Hematopoietic multipotent progenitor cell treated with erythropoietin and hydrocortisone succinate and interleukin-3 and kit ligand, for 15 days (in vitro differentiated cells): Measurements from ENCODE around the gene C2CD2L.
A peak's percentile ranks its signal among the peaks of the same experiment; 100 is the strongest.
"Not testable (repeated sequence)": the region's sequence is repeated elsewhere in the genome, so short reads cannot be mapped to it uniquely, and the experiment has no call there.

Source experiments
- DNase-seq: peaks from one replicate; pipeline ENCODE4 v3.0.0-alpha.2; 2015; ENCODE audit warnings: low spot score

The C2CD2L gene

DNA sequence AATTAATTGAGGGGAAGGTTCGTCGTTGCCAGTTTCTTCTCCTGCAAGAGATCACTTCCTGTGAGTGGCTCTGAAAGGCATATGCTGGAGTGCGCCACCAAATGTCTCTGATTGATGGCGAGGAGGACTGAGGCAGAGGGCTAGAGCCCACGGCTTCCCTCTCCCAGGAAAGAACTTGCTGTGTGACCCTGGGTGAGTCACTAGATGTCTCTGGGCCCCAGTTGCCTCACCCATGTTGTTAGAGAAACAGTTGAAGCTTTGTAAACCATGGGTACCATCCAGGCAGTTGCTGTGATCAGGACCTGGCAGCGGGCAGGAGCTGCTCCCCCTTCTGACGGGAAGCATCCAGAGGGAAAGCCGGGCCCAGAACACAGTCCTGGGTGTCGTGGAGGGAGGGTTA is 44.9 kb downstream of the C2CD2L start:
- no peak for DNase-seq

GRCh38 chr11:119152604-119153003 is 45.5 kb downstream of the C2CD2L start:
- no peak for DNase-seq

DNA sequence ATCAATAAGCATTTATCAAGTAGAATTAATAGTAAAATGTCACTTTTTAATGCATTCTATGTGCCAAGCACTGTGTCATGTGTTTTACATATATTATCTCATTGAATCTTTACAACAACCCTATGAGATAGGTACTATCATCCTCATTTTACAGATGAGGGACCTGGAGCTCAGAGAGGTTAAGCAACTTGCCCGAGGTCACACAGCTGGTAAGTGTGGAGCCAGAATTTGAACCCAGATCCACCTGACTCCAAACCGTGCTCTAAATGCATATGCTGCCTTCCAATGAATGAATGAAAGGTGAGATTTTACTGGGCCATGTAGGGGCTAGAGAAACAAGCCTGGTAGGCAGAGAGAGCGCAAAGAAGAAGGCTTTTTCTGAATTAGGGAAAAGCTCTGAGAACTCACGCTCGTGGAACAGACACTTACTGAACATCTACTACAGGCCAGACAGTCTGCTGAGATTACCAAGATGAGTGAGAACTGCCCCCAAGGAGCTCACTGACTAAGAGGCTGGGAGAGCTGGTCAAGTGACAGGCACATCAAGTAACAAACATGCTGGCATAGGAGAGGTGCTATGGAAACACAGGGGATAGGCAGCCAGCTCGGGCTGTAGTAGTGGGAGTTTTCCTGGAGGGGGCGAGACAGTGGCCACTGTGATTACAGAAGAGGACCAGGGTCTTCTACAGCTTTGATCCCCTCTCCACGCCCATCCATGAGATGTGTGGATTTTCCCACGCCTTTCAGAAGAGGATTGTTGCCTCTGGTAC is 46.1 kb downstream of the C2CD2L start:
- DNase-seq = no peak

GRCh38 chr11:119154178-119154577 is 47.0 kb downstream of the C2CD2L start:
- no peak for DNase-seq

DNA sequence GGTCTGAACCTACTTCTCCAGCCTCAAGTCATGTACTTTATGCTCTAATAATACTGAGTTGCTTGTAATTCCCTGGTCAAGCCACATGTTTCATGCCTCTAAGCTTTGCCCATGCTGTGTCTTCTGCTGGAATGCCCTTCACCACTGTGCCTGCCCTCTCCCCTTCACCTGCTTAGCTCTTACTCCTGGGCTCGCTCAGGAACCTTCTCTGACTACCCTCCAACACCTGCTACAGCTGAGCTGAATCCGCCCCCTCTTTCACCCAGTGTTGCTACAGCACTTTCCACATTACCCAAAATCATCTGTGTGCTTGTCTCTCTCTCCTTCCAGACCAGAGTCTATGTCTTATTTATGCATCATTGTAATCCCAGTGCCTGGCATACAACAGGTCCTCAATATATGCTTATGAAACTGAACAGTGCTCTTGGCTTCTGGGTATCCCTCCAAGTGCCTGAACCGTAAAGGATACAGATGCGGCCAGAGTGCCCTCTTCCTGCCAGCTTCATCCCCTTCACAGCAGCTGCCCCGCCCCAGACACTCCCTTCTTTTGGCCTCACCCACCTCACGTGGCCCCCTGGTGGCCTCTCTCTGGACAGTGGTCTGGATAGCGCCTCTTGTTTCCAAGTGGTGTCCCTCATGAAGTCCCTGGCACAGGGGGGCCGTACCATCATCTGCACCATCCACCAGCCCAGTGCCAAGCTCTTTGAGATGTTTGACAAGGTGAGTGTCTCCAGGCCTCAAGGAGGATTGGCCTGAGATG is 48.8 kb downstream of the C2CD2L start:
- DNase-seq = peak; percentile 44

- DNase-seq = no peak
These were observed 49.4 kb downstream of the C2CD2L start for GRCh38 chr11:119156496-119156895.

GRCh38 chr11:119157063-119157462 is 49.9 kb downstream of the C2CD2L start:
- DNase-seq = no peak

GRCh38 chr11:119158467-119158866 is 51.3 kb downstream of the C2CD2L start:
- no peak for DNase-seq

DNA sequence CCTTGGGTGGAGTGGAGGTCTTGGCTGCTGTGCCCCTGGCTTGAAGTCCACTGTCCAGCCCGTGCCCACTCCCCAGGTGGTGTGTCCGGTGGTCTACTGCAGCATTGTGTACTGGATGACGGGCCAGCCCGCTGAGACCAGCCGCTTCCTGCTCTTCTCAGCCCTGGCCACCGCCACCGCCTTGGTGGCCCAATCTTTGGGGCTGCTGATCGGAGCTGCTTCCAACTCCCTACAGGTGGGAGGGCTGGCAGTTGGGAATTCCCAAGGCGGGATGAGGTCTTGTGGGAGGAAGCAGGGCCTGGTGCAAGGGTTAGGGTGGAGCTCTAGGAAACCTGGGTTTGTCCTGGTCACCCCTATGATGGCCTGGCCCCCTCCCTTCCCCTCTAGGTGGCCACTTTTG is 53.0 kb downstream of the C2CD2L start:
- no peak for DNase-seq

GRCh38 chr11:119161871-119162270 is 54.7 kb downstream of the C2CD2L start:
- DNase-seq = no peak

GRCh38 chr11:119166368-119167076 is 59.4 kb downstream of the C2CD2L start:
- DNase-seq = no peak

DNA sequence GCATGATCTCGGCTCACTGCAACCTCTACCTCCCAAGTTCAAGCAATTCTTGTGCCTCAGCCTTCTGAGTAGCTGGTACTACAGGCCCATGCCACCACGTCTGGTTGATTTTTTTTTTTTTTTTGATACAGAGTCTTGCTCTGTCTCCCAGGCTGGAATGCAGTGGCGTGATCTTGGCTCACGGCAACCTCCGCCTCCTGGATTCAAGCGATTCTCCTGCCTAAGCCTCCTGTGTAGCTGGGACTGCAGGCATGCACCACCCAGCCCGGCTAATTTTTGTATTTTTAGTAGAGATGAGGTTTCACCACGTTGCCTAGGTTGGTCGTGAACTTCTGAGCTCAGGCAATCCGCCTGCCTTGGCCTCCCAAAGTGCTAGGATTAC is 59.9 kb downstream of the C2CD2L start:
- not testable (repeated sequence) for DNase-seq

- no peak for DNase-seq
These were observed 60.8 kb downstream of the C2CD2L start for GRCh38 chr11:119167933-119168332.
